ENCODE measurements around the gene TNRC6B.
"Not testable (repeated sequence)": the region's sequence is repeated elsewhere in the genome, so short reads cannot be mapped to it uniquely, and the experiment has no call there.

TNRC6B gene

DNA sequence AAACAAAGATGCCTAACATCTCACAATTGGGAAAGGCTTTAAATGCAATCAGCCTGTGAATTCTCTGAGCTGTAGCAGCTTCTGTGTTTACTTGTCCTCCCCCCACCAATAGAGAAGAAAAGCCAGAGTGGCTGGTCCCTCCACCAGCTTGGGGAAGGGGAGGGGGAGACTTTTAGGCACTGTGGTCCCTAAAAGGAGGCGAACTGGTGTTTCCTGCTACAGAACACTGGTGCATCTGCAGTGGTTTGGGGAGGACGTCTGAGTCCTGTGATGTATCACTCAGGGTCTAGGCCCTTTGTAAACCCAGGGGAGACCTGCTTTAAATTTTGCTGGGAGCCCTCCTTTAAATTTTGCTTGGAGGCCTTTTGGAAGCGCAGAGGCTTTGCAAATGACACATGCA is 16.9 kb downstream of the TNRC6B start:
- Mint-ChIP-seq H3K27ac (no peak overlapping the region), H3K27me3 (no peaks in the 10 kb centered on the region), H3K36me3 (peaks cover 22% of the 10 kb centered on the region), H3K4me3 (no peak overlapping the region), H3K4me1 (peaks cover 57% of the 10 kb centered on the region), H3K9me3 (no peaks in the 10 kb centered on the region)
- DNase-seq (ENCODE audit: low spot score in 2 of 2), result no peak
- no peak for ATAC-seq (ENCODE audit: low read depth)

DNA sequence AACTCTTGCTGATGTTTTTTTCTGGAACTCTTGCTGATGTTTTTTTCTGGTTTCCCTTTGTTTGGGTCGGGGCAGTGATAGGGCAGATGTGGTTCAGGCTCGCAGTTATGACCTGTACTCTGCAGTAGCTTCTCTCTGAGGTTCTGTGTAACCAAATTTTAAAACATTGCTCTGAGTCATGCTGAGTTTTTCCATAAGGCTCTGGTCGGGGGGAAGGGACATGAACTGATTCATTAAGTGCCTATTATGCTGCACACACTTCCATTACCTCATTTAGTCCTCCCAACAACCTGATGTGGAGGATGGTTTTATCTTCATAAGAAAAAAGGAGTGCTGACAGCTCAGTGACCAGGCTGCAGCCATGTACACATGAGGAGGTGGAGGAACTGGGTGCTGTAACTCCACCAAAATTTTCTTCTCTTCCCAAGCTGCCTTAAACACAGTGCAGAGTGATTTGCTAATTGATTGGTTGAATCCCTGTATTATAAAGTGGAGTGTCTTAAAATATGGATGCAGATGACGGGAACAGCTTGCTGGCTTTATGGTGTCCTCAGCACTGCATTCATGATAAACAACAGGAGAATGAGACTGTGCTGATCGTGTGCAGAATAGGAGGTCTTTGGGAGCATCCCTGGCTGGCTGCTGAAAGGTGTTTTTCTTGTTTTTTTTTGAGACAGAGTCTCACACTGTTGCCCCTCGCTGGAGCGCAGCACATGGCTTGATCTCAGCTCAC is 19.1 kb downstream of the TNRC6B start:
- Mint-ChIP-seq H3K4me3 (no peak overlapping the region), H3K9me3 (no peaks in the 10 kb centered on the region)

DNA sequence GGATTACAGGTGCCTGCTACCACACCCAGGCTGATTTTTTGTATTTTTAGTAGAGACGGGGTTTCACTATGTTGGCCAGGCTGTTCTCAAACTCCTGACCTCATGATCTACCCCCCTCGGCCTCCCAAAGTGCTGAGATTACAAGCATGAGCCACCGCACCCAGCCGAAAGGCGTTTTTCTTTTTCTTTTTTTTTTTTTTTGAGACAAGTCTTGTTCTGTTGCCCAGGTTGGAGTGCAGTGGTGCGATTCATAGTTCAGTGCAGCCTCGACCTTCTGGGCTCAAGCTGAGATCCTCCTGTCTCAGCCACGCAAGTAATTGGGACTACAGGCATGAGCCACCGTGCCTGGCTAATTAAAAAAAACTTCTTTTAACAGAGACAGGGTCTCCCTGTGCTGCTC is 19.7 kb downstream of the TNRC6B start:
- Mint-ChIP-seq H3K36me3 (peaks cover 13% of the 10 kb centered on the region), H3K4me1 (peaks cover 45% of the 10 kb centered on the region), H3K27ac (peak overlapping the region; percentile 47)
- H3K9me3 Mint-ChIP-seq; ATAC-seq (ENCODE audit: low read depth); H3K27me3 Mint-ChIP-seq; DNase-seq (ENCODE audit: low spot score in 2 of 2); H3K4me3 Mint-ChIP-seq: not testable (repeated sequence)

More for the DNA sequence above, 19.1 kb downstream of the TNRC6B start:
- DNase-seq (ENCODE audit: low spot score in 2 of 2) (no peak), ATAC-seq (ENCODE audit: low read depth) (no peak)
- Mint-ChIP-seq H3K27me3 (no peaks in the 10 kb centered on the region), H3K36me3 (peaks cover 13% of the 10 kb centered on the region), H3K27ac (peak overlapping the region; percentile 47), H3K4me1 (peaks cover 47% of the 10 kb centered on the region)

- Mint-ChIP-seq H3K36me3 (peaks cover 17% of the 10 kb centered on the region), H3K4me1 (peaks cover 46% of the 10 kb centered on the region), H3K4me3 (no peak overlapping the region), H3K9me3 (no peaks in the 10 kb centered on the region), H3K27me3 (no peaks in the 10 kb centered on the region), H3K27ac (peak overlapping the region; percentile 76)
- ATAC-seq (ENCODE audit: low read depth) (no peak), DNase-seq (ENCODE audit: low spot score in 2 of 2) (no peak)
Observed at GRCh38 chr22:40198733-40199132, 21.0 kb downstream of the TNRC6B start.

- peak overlapping the region; percentile 76 for H3K27ac Mint-ChIP-seq
- peaks cover 48% of the 10 kb centered on the region for H3K4me1 Mint-ChIP-seq
- no peak for ATAC-seq (ENCODE audit: low read depth)
- H3K4me3 Mint-ChIP-seq, result no peak overlapping the region
- H3K27me3 Mint-ChIP-seq, result no peaks in the 10 kb centered on the region
- no peaks in the 10 kb centered on the region for H3K9me3 Mint-ChIP-seq
- peaks cover 17% of the 10 kb centered on the region for H3K36me3 Mint-ChIP-seq
- no peak for DNase-seq (ENCODE audit: low spot score in 2 of 2)
Observed at GRCh38 chr22:40199223-40199622, 21.5 kb downstream of the TNRC6B start.

DNA sequence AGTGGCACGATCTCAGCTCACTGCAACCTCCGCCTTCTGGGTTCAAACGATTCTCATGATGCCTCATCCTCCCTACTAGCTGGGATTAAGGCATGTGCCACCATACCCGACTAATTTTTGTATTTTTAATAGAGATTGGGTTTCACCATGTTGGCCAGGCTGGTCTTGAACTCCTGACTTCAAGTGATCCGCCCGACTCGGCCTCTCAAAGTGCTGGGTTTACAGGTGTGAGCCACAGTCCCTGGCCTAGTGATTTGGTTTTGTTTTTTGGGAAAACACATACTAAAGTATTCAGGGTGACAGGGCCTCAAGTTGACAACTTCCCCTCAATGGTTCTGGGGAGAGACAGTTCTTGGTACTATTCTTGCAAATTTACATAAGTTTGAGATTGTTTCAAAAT is 22.1 kb downstream of the TNRC6B start:
- Mint-ChIP-seq H3K4me1 (peaks cover 46% of the 10 kb centered on the region), H3K27ac (peak overlapping the region; percentile 76), H3K27me3 (no peaks in the 10 kb centered on the region), H3K36me3 (peaks cover 17% of the 10 kb centered on the region), H3K9me3 (no peaks in the 10 kb centered on the region), H3K4me3 (no peak overlapping the region)
- ATAC-seq (ENCODE audit: low read depth) (no peak), DNase-seq (ENCODE audit: low spot score in 2 of 2) (no peak)

- H3K9me3 Mint-ChIP-seq, result no peaks in the 10 kb centered on the region
- H3K4me3 Mint-ChIP-seq, result peak overlapping the region; percentile 24
- ATAC-seq (ENCODE audit: low read depth), result no peak
- H3K27ac Mint-ChIP-seq, result no peak overlapping the region
- H3K27me3 Mint-ChIP-seq, result no peaks in the 10 kb centered on the region
- H3K36me3 Mint-ChIP-seq, result peaks cover 15% of the 10 kb centered on the region
- DNase-seq (ENCODE audit: low spot score in 2 of 2), result no peak
- peaks cover 46% of the 10 kb centered on the region for H3K4me1 Mint-ChIP-seq
Observed at GRCh38 chr22:40200795-40201530, 23.2 kb downstream of the TNRC6B start.

DNA sequence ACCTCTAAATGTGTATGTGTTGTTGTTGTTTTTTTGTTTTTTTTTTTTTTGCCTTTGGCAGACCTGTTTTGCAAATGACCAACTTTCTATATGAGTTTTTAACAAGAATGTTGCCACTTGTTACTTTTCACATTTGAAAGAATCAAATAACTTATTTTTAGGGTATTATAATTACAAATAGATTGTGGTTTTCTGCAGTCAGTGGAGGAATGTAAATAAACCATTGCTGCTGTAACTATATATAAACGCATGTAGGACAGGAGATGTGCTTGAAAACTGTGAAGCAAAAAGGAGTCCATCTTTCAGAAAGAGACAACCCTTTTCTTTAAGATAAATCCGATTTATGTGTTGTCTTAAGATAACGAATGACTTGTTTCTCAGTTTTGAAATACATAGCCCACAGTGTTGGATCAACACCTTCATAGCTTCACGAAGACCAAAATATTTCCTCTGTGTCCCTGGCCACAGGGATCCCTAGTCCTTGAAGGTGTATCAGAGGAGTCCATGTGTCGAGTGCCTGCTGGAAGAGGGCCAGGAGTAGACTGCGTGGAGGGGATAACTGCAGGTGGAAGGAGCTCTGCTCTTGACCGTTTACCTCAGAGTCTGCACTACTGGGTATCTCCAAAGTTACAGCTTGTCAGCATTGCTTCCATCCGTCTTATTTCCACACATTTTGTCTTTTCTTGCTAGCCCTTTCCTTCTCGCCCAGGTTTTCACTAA is 24.7 kb downstream of the TNRC6B start:
- Mint-ChIP-seq H3K27me3 (no peaks in the 10 kb centered on the region), H3K27ac (peak overlapping the region; percentile 88), H3K36me3 (peaks cover 12% of the 10 kb centered on the region), H3K9me3 (no peaks in the 10 kb centered on the region), H3K4me3 (peak overlapping the region; percentile 3), H3K4me1 (peaks cover 41% of the 10 kb centered on the region)
- DNase-seq (ENCODE audit: low spot score in 2 of 2) (no peak), ATAC-seq (ENCODE audit: low read depth) (no peak)

GRCh38 chr22:40203572-40203971 is 25.8 kb downstream of the TNRC6B start:
- DNase-seq (ENCODE audit: low spot score in 2 of 2) (peak in 1 of 2 donors; percentile 41), ATAC-seq (ENCODE audit: low read depth) (peak; percentile 99)
- Mint-ChIP-seq H3K27ac (peak overlapping the region; percentile 88), H3K9me3 (no peaks in the 10 kb centered on the region), H3K27me3 (no peaks in the 10 kb centered on the region), H3K36me3 (peaks cover 10% of the 10 kb centered on the region), H3K4me1 (peaks cover 42% of the 10 kb centered on the region), H3K4me3 (peak overlapping the region; percentile 28)

- Mint-ChIP-seq H3K27me3 (no peaks in the 10 kb centered on the region), H3K4me3 (no peak overlapping the region), H3K9me3 (no peaks in the 10 kb centered on the region), H3K4me1 (peaks cover 36% of the 10 kb centered on the region), H3K36me3 (peaks cover 7% of the 10 kb centered on the region), H3K27ac (peak overlapping the region; percentile 88)
- ATAC-seq (ENCODE audit: low read depth), result no peak
- no peak for DNase-seq (ENCODE audit: low spot score in 2 of 2)
Observed at GRCh38 chr22:40204321-40205116, 26.8 kb downstream of the TNRC6B start.

- Mint-ChIP-seq H3K27ac (no peak overlapping the region), H3K27me3 (no peaks in the 10 kb centered on the region), H3K9me3 (no peaks in the 10 kb centered on the region), H3K4me1 (peaks cover 52% of the 10 kb centered on the region), H3K36me3 (peaks cover 6% of the 10 kb centered on the region), H3K4me3 (no peak overlapping the region)
- DNase-seq (ENCODE audit: low spot score in 2 of 2) (no peak), ATAC-seq (ENCODE audit: low read depth) (no peak)
Observed at GRCh38 chr22:40206561-40206960, 28.8 kb downstream of the TNRC6B start.

- DNase-seq (ENCODE audit: low spot score in 2 of 2) (peak in 1 of 2 donors; percentile 24), ATAC-seq (ENCODE audit: low read depth) (peak; percentile 95)
- peaks cover 7% of the 10 kb centered on the region for H3K36me3 Mint-ChIP-seq
- no peaks in the 10 kb centered on the region for H3K27me3 Mint-ChIP-seq
- H3K9me3 Mint-ChIP-seq, result no peaks in the 10 kb centered on the region
- peak overlapping the region; percentile 8 for H3K4me3 Mint-ChIP-seq
- peak overlapping the region; percentile 22 for H3K27ac Mint-ChIP-seq
- peaks cover 55% of the 10 kb centered on the region for H3K4me1 Mint-ChIP-seq
Observed at GRCh38 chr22:40210818-40211217, 33.1 kb downstream of the TNRC6B start.

- Mint-ChIP-seq H3K9me3 (no peaks in the 10 kb centered on the region), H3K4me3 (no peak overlapping the region), H3K4me1 (peaks cover 59% of the 10 kb centered on the region), H3K36me3 (peaks cover 7% of the 10 kb centered on the region), H3K27ac (peak overlapping the region; percentile 22), H3K27me3 (no peaks in the 10 kb centered on the region)
- DNase-seq (ENCODE audit: low spot score in 2 of 2), result no peak
- ATAC-seq (ENCODE audit: low read depth), result no peak
Observed at GRCh38 chr22:40211476-40212054, 33.8 kb downstream of the TNRC6B start.
